Non-pigmented ciliary epithelial cell (primary cell): ENCODE results near the gene RAB44.

Source experiments
- DNase-seq: peaks from one replicate; pipeline ENCODE4 v3.0.0-alpha.2; 2010; ENCODE audit warnings: low read depth

Gene RAB44

DNA sequence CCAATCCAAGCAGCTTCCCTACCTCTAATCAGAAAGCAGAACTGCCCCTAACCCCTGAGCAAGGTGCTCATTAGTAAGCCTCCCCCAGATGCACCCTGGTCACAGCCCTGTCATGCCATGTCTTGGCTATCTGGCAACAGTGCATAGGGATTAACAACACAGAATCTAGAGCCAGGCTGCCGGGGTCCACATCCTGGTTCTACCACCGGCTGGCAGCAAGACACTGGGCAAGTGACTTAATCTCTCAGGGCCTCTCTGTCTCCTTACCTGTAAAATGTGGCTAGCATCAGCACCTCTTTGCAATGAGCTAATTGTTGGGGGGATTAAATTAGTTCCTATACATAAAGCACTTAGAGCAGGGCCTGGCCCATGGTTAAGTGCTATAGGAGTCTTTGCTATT, 73.5 kb downstream of the RAB44 start:
- no peak for DNase-seq

DNA sequence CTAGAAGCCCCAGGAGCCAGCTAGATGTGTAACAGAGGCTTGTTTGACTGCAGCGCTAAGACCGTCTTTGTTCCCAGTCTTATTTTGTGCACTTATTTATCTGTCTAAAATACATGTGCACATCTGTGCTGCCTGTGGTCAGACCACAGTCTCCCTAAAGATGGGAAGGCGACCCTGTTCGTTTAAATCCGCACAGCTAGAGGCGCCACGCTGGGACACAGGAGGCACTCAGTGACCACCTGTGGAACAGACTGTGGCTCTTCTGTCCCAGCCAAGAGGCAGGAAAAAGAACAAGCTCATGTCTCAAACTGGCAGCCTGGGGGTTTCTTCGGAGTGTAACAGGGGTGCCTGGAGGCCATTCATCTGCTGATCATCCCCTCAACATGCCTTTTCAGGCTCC, 74.8 kb downstream of the RAB44 start:
- DNase-seq, result no peak

DNA sequence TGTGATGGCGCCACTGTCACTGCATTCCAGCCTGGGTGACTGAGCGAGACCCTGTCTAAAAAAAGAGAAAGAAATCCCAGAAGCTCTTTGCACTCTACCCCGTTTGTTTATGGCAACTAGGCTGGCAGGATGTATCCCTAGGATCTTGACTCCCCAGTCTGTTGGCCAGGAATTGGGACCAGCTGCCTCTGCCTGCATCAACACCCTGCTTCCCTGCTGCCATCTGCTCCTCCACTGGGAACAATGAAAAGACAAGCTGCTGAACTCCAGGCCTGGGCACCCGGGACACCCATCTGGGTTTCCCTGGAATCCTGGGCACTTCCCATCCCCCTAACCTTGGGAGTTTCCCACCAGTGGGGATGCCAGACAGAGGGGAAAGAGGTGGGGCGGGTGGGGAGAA, 76.7 kb downstream of the RAB44 start:
- no peak for DNase-seq

DNA sequence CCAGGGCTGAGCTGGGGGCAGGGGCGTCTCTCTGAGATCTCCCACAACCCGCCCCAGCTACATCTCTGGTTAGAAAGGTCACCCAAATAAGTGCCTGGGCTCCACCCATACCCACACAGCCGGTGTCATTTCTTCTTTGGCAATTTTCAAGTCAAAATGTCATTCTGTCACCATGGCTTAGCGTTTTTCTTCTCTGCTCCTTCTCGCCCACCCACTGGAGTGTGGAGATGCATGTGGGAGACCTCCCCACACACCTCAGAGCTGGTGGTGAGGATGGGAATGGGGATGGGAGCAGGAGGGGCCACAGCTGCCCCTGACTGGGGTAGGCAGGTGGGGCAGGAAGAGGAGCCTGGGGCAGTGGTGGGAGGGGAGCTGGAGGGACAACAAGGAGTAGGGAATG, 78.5 kb downstream of the RAB44 start:
- DNase-seq, result no peak

DNA sequence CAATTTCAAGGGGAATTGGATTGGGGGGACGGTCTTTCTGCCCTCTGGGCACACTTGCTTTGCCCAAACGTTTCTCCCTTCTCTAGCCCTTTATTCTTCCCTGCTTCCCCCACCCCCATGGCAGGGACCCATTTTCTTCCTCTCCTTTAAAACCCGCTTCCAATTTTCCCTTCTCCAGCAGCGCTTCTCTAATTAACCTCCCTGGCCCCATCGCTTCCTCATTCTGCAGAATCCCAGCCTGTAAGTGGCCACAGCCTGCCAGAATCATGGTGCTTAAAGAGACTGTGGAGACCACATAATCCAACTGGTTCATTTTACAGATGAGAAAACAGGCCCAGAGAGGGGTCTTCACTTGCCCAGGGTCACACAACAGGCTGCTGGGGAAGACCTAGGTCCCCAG, 80.2 kb downstream of the RAB44 start:
- no peak for DNase-seq

DNA sequence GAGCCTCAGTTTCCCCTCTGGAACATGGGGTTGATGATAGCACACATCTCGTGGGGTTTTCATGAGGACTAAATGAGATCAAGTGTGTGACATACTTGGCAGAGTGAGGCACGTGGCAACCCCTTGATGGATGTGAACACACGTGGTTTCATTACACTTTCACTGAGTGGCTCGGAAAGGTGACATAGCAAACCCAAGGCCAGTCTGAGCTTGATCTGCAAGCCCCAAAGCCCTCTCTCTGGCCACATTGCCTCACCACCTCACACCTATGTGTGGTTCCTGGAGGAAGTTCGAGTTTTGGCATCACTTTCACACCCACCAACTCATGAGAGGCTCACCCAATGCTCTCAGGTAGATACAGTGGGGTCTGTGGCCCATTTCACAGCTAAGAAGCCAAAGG, 81.6 kb downstream of the RAB44 start:
- no peak for DNase-seq

DNA sequence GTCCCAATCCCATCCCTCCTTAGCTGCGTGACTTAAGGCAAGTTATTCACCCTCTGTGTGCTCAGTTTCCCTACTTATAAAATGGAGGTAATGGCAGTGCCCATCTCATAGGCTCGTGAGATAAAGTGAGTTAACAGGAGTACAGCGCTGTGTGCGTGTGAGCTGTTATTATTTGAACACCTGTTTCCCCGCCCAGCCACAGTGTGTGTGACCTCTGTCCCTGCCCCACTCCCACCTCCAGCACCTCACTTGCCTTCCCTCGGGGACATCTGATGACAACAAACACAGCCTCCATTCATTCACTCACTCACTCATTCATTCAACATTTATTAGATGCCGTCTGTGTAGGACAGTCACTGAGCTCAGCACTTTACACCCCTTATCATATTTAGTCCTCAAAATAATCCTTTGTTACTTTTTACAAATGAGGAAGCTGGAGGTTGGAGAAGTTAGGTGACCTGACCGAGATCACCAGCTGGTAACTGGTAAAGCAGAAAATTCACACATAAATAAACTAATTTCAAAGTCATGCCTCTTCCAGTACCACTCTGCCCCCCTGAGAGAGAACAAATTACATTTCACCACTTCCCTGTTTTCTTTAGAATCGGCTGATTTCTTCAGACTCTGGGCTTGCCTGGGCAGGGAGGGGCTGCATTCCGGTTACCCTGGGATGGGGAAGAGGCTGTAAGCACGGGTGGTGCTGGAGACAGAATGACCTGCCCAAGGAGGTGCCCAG, 83.0 kb downstream of the RAB44 start:
- no peak for DNase-seq

DNA sequence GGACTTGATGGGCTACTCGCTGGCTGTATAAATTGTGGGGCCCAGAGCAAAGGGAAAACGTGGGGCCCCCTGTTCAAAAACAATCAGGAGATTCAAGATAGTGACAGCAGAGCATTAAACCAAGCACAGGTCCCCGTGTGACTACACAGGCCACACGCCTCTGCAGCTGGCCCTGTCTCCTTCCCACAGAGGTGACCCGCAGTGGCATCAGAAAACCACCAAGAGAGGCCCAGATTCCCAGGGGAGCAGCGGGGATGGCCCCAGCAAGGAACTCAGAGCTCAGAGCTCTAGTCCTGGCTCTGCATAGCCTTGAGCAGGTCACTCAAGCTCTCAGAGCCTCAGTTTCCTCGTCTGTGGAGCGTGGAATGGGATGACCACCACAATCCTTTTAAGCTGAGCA, 84.0 kb downstream of the RAB44 start:
- DNase-seq, result no peak
